ENCODE measurements around the gene ZDHHC12. TPM values are rescaled to one million over a fixed set of nuclear protein-coding genes. Genes with fewer than 3 reads are reported as not detected.

The ZDHHC12 gene
- total and polyA plus RNA-seq, 2 donors (not counting 3 experiments of a cell fraction or from before 2014, with no cell fraction given), result 28.8 to 62.0 TPM

- H3K9me3 ChIP-seq (replicated peaks; ENCODE audit: control insufficient read depth, insufficient read depth, low read length), result no peaks in the 10 kb centered on the region
- POLR2A ChIA-PET, result no interaction called here
- H3K79me2 ChIP-seq (ENCODE audit: control insufficient read depth, insufficient read depth, low read length), result no peaks in the 10 kb centered on the region
- DNase-seq (ENCODE audit: low read depth, low spot score) (no peak), FAIRE-seq (no peak)
- no peak overlapping the region for H3K4me2 ChIP-seq (ENCODE audit: insufficient read depth, low read length)
- BruUV-seq (replicated peaks), result no TSS peak
- no peak overlapping the region for H3K9ac ChIP-seq (replicated peaks; ENCODE audit: extremely low read depth, insufficient read depth, low read length)
- no peak overlapping the region for H3K4me3 ChIP-seq (replicated peaks in 1 of 3; ENCODE audit: insufficient read depth in 1 of 3, low read depth in 1 of 3, low read length in 3 of 3)
- dilution Hi-C loops (cut with MboI; ENCODE audit: extremely low pct_ligation_motif_present, low sequenced_read_pairs), result no loop called here
- no peak overlapping the region for H2AFZ ChIP-seq (ENCODE audit: low read depth, low read length)
- TF ChIP-seq FOS (IDR thresholded peaks at IDR 0.05; ENCODE audit: borderline replicate concordance, insufficient read depth, low read length) (no peak), CTCF (IDR thresholded peaks at IDR 0.05; ENCODE audit: extremely low read depth in 1 of 2, insufficient read depth in 1 of 2, low read depth in 1 of 2, low read length in 2 of 2) (no peak), POLR2A (IDR thresholded peaks at IDR 0.05; ENCODE audit: low read depth, low read length) (no peak), MYC (IDR thresholded peaks at IDR 0.05; ENCODE audit: low read depth, low read length) (no peak), GATA2 (IDR thresholded peaks at IDR 0.05; ENCODE audit: insufficient read depth, insufficient read length, low read depth, low read length) (no peak), POLR2AphosphoS5 (IDR thresholded peaks at IDR 0.05; ENCODE audit: insufficient read depth, low read depth, low read length) (no peak), JUN (IDR thresholded peaks at IDR 0.05; ENCODE audit: borderline replicate concordance, insufficient read depth, insufficient read length, low read depth) (no peak), EZH2 (IDR thresholded peaks at IDR 0.05; ENCODE audit: borderline replicate concordance, low read depth, low read length, severe bottlenecking) (no peak), MAX (IDR thresholded peaks at IDR 0.05; ENCODE audit: insufficient read depth, insufficient read length) (no peak)
- H3K27me3 ChIP-seq (ENCODE audit: control insufficient read depth in 2 of 2, insufficient read depth in 2 of 2, low read length in 2 of 2), result no peaks in the 10 kb centered on the region
- H3K36me3 ChIP-seq (ENCODE audit: control insufficient read depth in 2 of 2, extremely low read depth in 1 of 2, insufficient read depth in 2 of 2, low read length in 2 of 2), result peaks cover 0 to 5% of the 10 kb centered on the region in 2 experiments
- H3K4me1 ChIP-seq (ENCODE audit: control insufficient read depth, extremely low read depth, insufficient read depth, low read length), result no peaks in the 10 kb centered on the region
- no peaks in the 10 kb centered on the region for H3K9me1 ChIP-seq (replicated peaks; ENCODE audit: control insufficient read depth, extremely low read depth, insufficient read depth, low read length)
- H3K27ac ChIP-seq (ENCODE audit: insufficient read depth, low read depth, low read length), result no peak overlapping the region
- intact Hi-C loops (cut with micrococcal nuclease), result no loop called here
- CTCF ChIA-PET, result no interaction called here
- H4K20me1 ChIP-seq (replicated peaks; ENCODE audit: control insufficient read depth, extremely low read depth, insufficient read depth, low read length), result no peaks in the 10 kb centered on the region
These were observed 18.5 kb upstream of the ZDHHC12 start for GRCh38 chr9:128742401-128742800.
